HEK293 (cell line): ENCODE data around the gene CUL9.

Experiments used
- BCL11A ChIP-seq: fragments of 450-650 bp; formaldehyde crosslinking; IDR thresholded peaks from 2 replicates; pipeline ENCODE4 v1.5.1; 2016; ENCODE audit warnings: low read depth, missing biosample characterization, missing genetic modification characterization
- CTCF ChIP-seq: fragments of 450-650 bp; formaldehyde crosslinking; IDR thresholded peaks from 2 replicates; pipeline ENCODE4 v1.5.1; 2016; ENCODE audit warnings: missing biosample characterization, missing genetic modification characterization
- EGR2 ChIP-seq: fragments of 450-650 bp; formaldehyde crosslinking; IDR thresholded peaks from 2 replicates; pipeline ENCODE4 v1.5.1; 2016; ENCODE audit warnings: low read depth, missing biosample characterization, missing genetic modification characterization
- GLIS1 ChIP-seq: fragments of 450-650 bp; formaldehyde crosslinking; IDR thresholded peaks from 2 replicates; pipeline ENCODE4 v1.5.1; 2016; ENCODE audit warnings: missing biosample characterization, missing genetic modification characterization
- KLF16 ChIP-seq: fragments of 450-650 bp; formaldehyde crosslinking; IDR thresholded peaks from 2 replicates; pipeline ENCODE4 v1.5.1; 2017; ENCODE audit warnings: missing biosample characterization, missing genetic modification characterization
- KLF8 ChIP-seq: fragments of 450-650 bp; formaldehyde crosslinking; IDR thresholded peaks from 2 replicates; pipeline ENCODE4 v1.5.1; 2016; ENCODE audit warnings: missing biosample characterization, missing genetic modification characterization
- MEIS1 ChIP-seq: sonication (generic); formaldehyde crosslinking; IDR thresholded peaks from 2 replicates; pipeline ENCODE4 v1.8.1; 2022; ENCODE audit warnings: missing genetic modification reagents, mild to moderate bottlenecking, borderline replicate concordance
- PRDM1 ChIP-seq: fragments of 450-650 bp; formaldehyde crosslinking; IDR thresholded peaks from 2 replicates; pipeline ENCODE4; 2016; ENCODE audit warnings: missing biosample characterization, missing genetic modification characterization
- PRDM2 ChIP-seq: fragments of 450-650 bp; formaldehyde crosslinking; IDR thresholded peaks from 2 replicates; pipeline ENCODE4 v1.5.1; 2016; ENCODE audit warnings: missing biosample characterization, missing genetic modification characterization, borderline replicate concordance
- PRDM6 ChIP-seq: fragments of 450-650 bp; formaldehyde crosslinking; IDR thresholded peaks from 2 replicates; pipeline ENCODE4 v1.5.1; 2017; ENCODE audit warnings: missing biosample characterization, missing genetic modification characterization
- SP3 ChIP-seq: fragments of 450-650 bp; formaldehyde crosslinking; IDR thresholded peaks from 2 replicates; pipeline ENCODE4 v1.5.1; 2016; ENCODE audit warnings: missing biosample characterization, missing genetic modification characterization
- ZBTB10 ChIP-seq: fragments of 450-650 bp; formaldehyde crosslinking; IDR thresholded peaks from 2 replicates; pipeline ENCODE4 v1.5.1; 2016; ENCODE audit warnings: missing biosample characterization, missing genetic modification characterization
- ZBTB48 ChIP-seq: fragments of 450-650 bp; formaldehyde crosslinking; IDR thresholded peaks from 2 replicates; pipeline ENCODE4 v1.5.1; 2016; ENCODE audit warnings: missing biosample characterization, missing genetic modification characterization
- ZBTB7A ChIP-seq: fragments of 450-650 bp; formaldehyde crosslinking; IDR thresholded peaks from 2 replicates; pipeline ENCODE4 v1.5.1; 2016; ENCODE audit warnings: low read depth, missing biosample characterization, missing genetic modification characterization
- ZNF146 ChIP-seq: fragments of 450-650 bp; formaldehyde crosslinking; IDR thresholded peaks from 2 replicates; pipeline ENCODE4 v1.5.1; 2016; ENCODE audit warnings: missing biosample characterization, missing genetic modification characterization
- ZNF16 ChIP-seq: fragments of 450-650 bp; formaldehyde crosslinking; IDR thresholded peaks from 2 replicates; pipeline ENCODE4 v1.5.1; 2016; ENCODE audit warnings: low read depth, missing biosample characterization, missing genetic modification characterization
- ZNF19 ChIP-seq: fragments of 450-650 bp; formaldehyde crosslinking; IDR thresholded peaks from 2 replicates; pipeline ENCODE4; 2016; ENCODE audit warnings: missing biosample characterization, missing genetic modification characterization, low read depth
- ZNF211 ChIP-seq: fragments of 450-650 bp; formaldehyde crosslinking; IDR thresholded peaks from 2 replicates; pipeline ENCODE4 v1.5.1; 2016; ENCODE audit warnings: low read depth, missing biosample characterization, missing genetic modification characterization
- ZNF214 ChIP-seq: fragments of 450-650 bp; formaldehyde crosslinking; IDR thresholded peaks from 2 replicates; pipeline ENCODE4 v1.5.1; 2017; ENCODE audit warnings: missing biosample characterization, mild to moderate bottlenecking, missing genetic modification characterization, borderline replicate concordance
- ZNF23 ChIP-seq: fragments of 450-650 bp; formaldehyde crosslinking; IDR thresholded peaks from 2 replicates; pipeline ENCODE4 v1.5.1; 2016; ENCODE audit warnings: missing biosample characterization, missing genetic modification characterization, borderline replicate concordance
- ZNF302 ChIP-seq: fragments of 450-650 bp; formaldehyde crosslinking; IDR thresholded peaks from 2 replicates; pipeline ENCODE4 v1.5.1; 2016; ENCODE audit warnings: missing biosample characterization, missing genetic modification characterization, low read depth
- ZNF404 ChIP-seq: fragments of 450-650 bp; formaldehyde crosslinking; IDR thresholded peaks from 2 replicates; pipeline ENCODE4 v1.5.1; 2017; ENCODE audit warnings: missing biosample characterization, missing genetic modification characterization
- ZNF529 ChIP-seq: fragments of 450-650 bp; formaldehyde crosslinking; IDR thresholded peaks from 2 replicates; pipeline ENCODE4 v1.5.1; 2017; ENCODE audit warnings: missing genetic modification characterization, missing biosample characterization; ENCODE audit not compliant: insufficient replicate concordance
- ZNF549 ChIP-seq: fragments of 450-650 bp; IDR thresholded peaks from 2 replicates; pipeline ENCODE4 v1.5.1; 2018; ENCODE audit warnings: missing biosample characterization, missing genetic modification characterization, mild to moderate bottlenecking, inconsistent platforms, moderate library complexity
- ZNF560 ChIP-seq: fragments of 450-650 bp; formaldehyde crosslinking; IDR thresholded peaks from 2 replicates; pipeline ENCODE4 v1.5.1; 2017; ENCODE audit warnings: missing biosample characterization, missing genetic modification characterization, borderline replicate concordance
- ZNF585B ChIP-seq: fragments of 450-650 bp; formaldehyde crosslinking; IDR thresholded peaks from 2 replicates; pipeline ENCODE4 v1.5.1; 2016; ENCODE audit warnings: missing biosample characterization, missing genetic modification characterization
- ZNF677 ChIP-seq: fragments of 450-650 bp; IDR thresholded peaks from 2 replicates; pipeline ENCODE4 v1.5.0; 2018; ENCODE audit warnings: missing biosample characterization, mild to moderate bottlenecking, missing genetic modification characterization, moderate library complexity
- ZNF76 ChIP-seq: fragments of 450-650 bp; formaldehyde crosslinking; IDR thresholded peaks from 2 replicates; pipeline ENCODE4; 2016; ENCODE audit warnings: low read depth, missing biosample characterization, missing genetic modification characterization, borderline replicate concordance

The CUL9 gene

GRCh38 chr6:43228951-43229802 is 47.2 kb downstream of the CUL9 start, which contains the start of gene DNPH1 (continued):
- TF ChIP-seq PRDM2 (tag by site-specific recombination) = no peak
- TF ChIP-seq ZNF211 = no peak
- no peak for TF ChIP-seq ZBTB10 (tag by site-specific recombination)
- no peak for TF ChIP-seq GLIS1 (tag by site-specific recombination)
- TF ChIP-seq ZNF146 (tag by site-specific recombination) = no peak
- TF ChIP-seq ZNF214 (tag by site-specific recombination) = no peak
- no peak for TF ChIP-seq ZBTB48 (tag by site-specific recombination)
- no peak for TF ChIP-seq PRDM6
- TF ChIP-seq ZNF677 (tag by site-specific recombination) = no peak
- peak; percentile 48; the same call in 1 of the 2 replicates for TF ChIP-seq ZNF76 (tag by site-specific recombination)
- no peak for TF ChIP-seq ZNF19 (tag by site-specific recombination)
- no peak for TF ChIP-seq BCL11A (tag by site-specific recombination)
- TF ChIP-seq ZNF23 = no peak
- no peak for TF ChIP-seq ZNF16 (tag by site-specific recombination)
- no peak for TF ChIP-seq KLF16
- TF ChIP-seq ZNF404 (tag by site-specific recombination) = no peak
- TF ChIP-seq ZNF529 = no peak
- no peak for TF ChIP-seq ZBTB7A (tag by site-specific recombination)
- TF ChIP-seq MEIS1 = peak; percentile 56; the same call in 1 of the 2 replicates
- no peak for TF ChIP-seq ZNF585B (tag by site-specific recombination)
- TF ChIP-seq KLF8 (tag by site-specific recombination) = peak; percentile 45; the same call in 1 of the 2 replicates
- TF ChIP-seq SP3 (tag by site-specific recombination) = no peak
- TF ChIP-seq PRDM1 (tag by site-specific recombination) = no peak
- TF ChIP-seq EGR2 (tag by site-specific recombination) = no peak
- no peak for TF ChIP-seq ZNF549
- TF ChIP-seq ZNF560 = no peak
- no peak for TF ChIP-seq ZNF302 (tag by site-specific recombination)
- peak; percentile 75 for TF ChIP-seq CTCF
